ENCODE data around the gene ADAMTS2.

DNA sequence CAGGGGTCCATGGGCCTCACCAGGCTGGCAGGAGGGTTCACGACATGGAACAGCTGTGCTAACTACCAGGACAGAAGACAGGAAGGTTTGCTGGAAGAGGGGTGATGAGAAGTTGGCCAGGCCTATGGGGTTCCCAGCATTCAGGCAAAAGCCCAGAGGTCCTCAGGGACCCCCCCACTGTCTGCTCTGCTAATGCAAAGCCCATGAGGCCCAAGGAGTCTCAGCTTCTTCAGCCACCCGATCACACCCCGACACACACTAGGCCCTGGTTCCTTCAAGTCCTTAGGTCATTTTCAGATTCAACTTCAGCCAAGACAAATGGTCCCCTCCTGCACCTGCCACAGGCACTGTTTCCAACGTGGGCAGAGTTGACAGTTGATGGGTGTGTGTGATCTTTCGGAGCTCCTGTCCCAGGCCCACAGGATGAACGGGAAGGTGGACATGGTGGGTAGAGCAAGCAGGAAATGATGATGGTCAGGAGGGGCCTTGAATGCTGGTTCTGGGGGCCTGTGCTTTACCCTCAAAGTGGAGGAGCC is 20.4 kb downstream of the ADAMTS2 start:
- TF ChIP-seq POLR2A (IDR thresholded peaks at IDR 0.05; ENCODE audit: low read depth, low read length) (no peak), TAF1 (IDR thresholded peaks at IDR 0.05; ENCODE audit: low read depth, low read length) (no peak), POLR2AphosphoS5 (IDR thresholded peaks at IDR 0.05; ENCODE audit: low read depth, low read length) (no peak), POU2F2 (IDR thresholded peaks at IDR 0.05; ENCODE audit: low read depth, low read length) (no peak), PAX5 (IDR thresholded peaks at IDR 0.05; ENCODE audit: insufficient read depth, low read length, severe bottlenecking) (no peak)

Data from GM12891 (cell line).